ENCODE results near the gene UQCRC1. TPM values are rescaled to one million over a fixed set of nuclear protein-coding genes. Genes with fewer than 3 reads are reported as not detected.
A peak's percentile ranks its signal among the peaks of the same experiment; 100 is the strongest.

UQCRC1 gene
- total RNA-seq, 1 donor from 2014 or later = 240 TPM

- Histone ChIP-seq H4K20me1 (ENCODE audit: low read depth) (peaks cover 24% of the 10 kb centered on the region), H3K9ac (no peak overlapping the region), H3K4me3 (no peak overlapping the region), H2AFZ (replicated peaks) (no peak overlapping the region), H3K27ac (no peak overlapping the region), H3F3A (ENCODE audit: low read depth) (peaks cover 21% of the 10 kb centered on the region), H3K9me3 (ENCODE audit: low read depth) (no peaks in the 10 kb centered on the region), H3K79me2 (ENCODE audit: low read depth) (peaks cover 14% of the 10 kb centered on the region), H3K4me1 (peaks cover 16% of the 10 kb centered on the region), H3K4me2 (no peak overlapping the region), H3K27me3 (no peaks in the 10 kb centered on the region), H3K36me3 (no peaks in the 10 kb centered on the region)
- Mint-ChIP-seq H3K36me3 (peaks cover 28% of the 10 kb centered on the region), H3K9me3 (no peaks in the 10 kb centered on the region), H3K27ac (no peak overlapping the region), H3K4me1 (peaks cover 29% of the 10 kb centered on the region), H3K27me3 (ENCODE audit: insufficient read depth, low read depth) (peaks cover 11% of the 10 kb centered on the region), H3K4me3 (no peak overlapping the region)
- no peak for DNase-seq (ENCODE audit: low spot score)
- TF ChIP-seq EZH2phosphoT487 (IDR thresholded peaks at IDR 0.05) = no peak
- TF ChIP-seq CTCF (IDR thresholded peaks at IDR 0.05) = no peak
- TF ChIP-seq EZH2 (IDR thresholded peaks at IDR 0.05) = no peak
Measured at GRCh38 chr3:48631516-48632448, 22.3 kb upstream of the UQCRC1 start.

GRCh38 chr3:48630833-48631232 lies 21.4 kb upstream of the UQCRC1 start:
- Mint-ChIP-seq H3K27ac (no peak overlapping the region), H3K27me3 (ENCODE audit: insufficient read depth, low read depth) (peaks cover 8% of the 10 kb centered on the region), H3K9me3 (no peaks in the 10 kb centered on the region), H3K4me1 (peaks cover 26% of the 10 kb centered on the region), H3K4me3 (no peak overlapping the region), H3K36me3 (peaks cover 32% of the 10 kb centered on the region)
- TF ChIP-seq EZH2 (IDR thresholded peaks at IDR 0.05) = no peak
- no peak for TF ChIP-seq CTCF (IDR thresholded peaks at IDR 0.05)
- H3K27ac ChIP-seq = no peak overlapping the region
- no peaks in the 10 kb centered on the region for H3K27me3 ChIP-seq
- no peak overlapping the region for H3K4me3 ChIP-seq
- H3K9ac ChIP-seq = no peak overlapping the region
- peaks cover 12% of the 10 kb centered on the region for H3F3A ChIP-seq (ENCODE audit: low read depth)
- H3K36me3 ChIP-seq = no peaks in the 10 kb centered on the region
- DNase-seq (ENCODE audit: low spot score) = no peak
- H3K4me2 ChIP-seq = no peak overlapping the region
- H3K9me3 ChIP-seq (ENCODE audit: low read depth) = no peaks in the 10 kb centered on the region
- peaks cover 14% of the 10 kb centered on the region for H3K79me2 ChIP-seq (ENCODE audit: low read depth)
- H3K4me1 ChIP-seq = peaks cover 6% of the 10 kb centered on the region
- no peak overlapping the region for H2AFZ ChIP-seq (replicated peaks)
- H4K20me1 ChIP-seq (ENCODE audit: low read depth) = peaks cover 29% of the 10 kb centered on the region

DNA sequence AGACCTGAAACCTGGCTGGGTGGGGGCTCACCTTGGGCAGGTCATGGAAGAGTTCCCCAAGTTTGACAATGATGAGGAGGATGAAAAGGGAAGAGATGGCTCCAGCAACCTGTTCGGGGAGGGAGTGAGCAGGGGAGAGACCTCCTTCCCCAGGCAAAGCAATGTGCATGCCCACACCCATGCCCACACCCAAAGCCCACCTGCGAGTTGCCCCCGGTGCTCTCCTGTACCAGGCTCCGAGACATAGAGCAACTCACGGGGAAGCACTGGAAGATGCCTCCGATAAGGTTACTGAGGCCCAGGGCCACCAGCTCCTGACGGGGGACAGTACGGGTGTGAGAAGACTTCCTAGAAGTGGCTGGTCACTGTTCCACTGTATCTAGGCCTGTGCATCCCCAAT lies 21.0 kb upstream of the UQCRC1 start:
- Mint-ChIP-seq H3K4me3 (peak overlapping the region; percentile 61), H3K36me3 (peaks cover 32% of the 10 kb centered on the region), H3K9me3 (no peaks in the 10 kb centered on the region), H3K27me3 (ENCODE audit: insufficient read depth, low read depth) (peaks cover 8% of the 10 kb centered on the region), H3K4me1 (peaks cover 26% of the 10 kb centered on the region), H3K27ac (no peak overlapping the region)
- H2AFZ ChIP-seq (replicated peaks) = no peak overlapping the region
- H3K36me3 ChIP-seq = no peaks in the 10 kb centered on the region
- no peak for TF ChIP-seq CTCF (IDR thresholded peaks at IDR 0.05)
- no peak for TF ChIP-seq EZH2phosphoT487 (IDR thresholded peaks at IDR 0.05)
- no peak for TF ChIP-seq EZH2 (IDR thresholded peaks at IDR 0.05)
- H3K4me2 ChIP-seq = no peak overlapping the region
- H3K4me1 ChIP-seq = peaks cover 6% of the 10 kb centered on the region
- no peak overlapping the region for H3K27ac ChIP-seq
- H3K9ac ChIP-seq = no peak overlapping the region
- H3K79me2 ChIP-seq (ENCODE audit: low read depth) = peaks cover 14% of the 10 kb centered on the region
- DNase-seq (ENCODE audit: low spot score) = no peak
- no peaks in the 10 kb centered on the region for H3K9me3 ChIP-seq (ENCODE audit: low read depth)
- H3K4me3 ChIP-seq = no peak overlapping the region
- peaks cover 8% of the 10 kb centered on the region for H3F3A ChIP-seq (ENCODE audit: low read depth)
- H4K20me1 ChIP-seq (ENCODE audit: low read depth) = peaks cover 29% of the 10 kb centered on the region
- no peaks in the 10 kb centered on the region for H3K27me3 ChIP-seq
